A673 (cell line): Measurements from ENCODE around the gene CDH4.

ENCODE experiments used
- CTCF ChIP-seq: fragments of 300-800, 200-600 bp; sonication (generic); conservative IDR thresholded peaks from 2 replicates; pipeline ENCODE4 v1.5.1; 2017; ENCODE audit warnings: low read depth, mild to moderate bottlenecking, antibody characterized with exemption, low read length, moderate library complexity, mixed read lengths
- EZH2 ChIP-seq: fragments of 200-600 bp; sonication (generic); IDR thresholded peaks from 2 replicates; pipeline ENCODE4 v1.6.1; 2017; ENCODE audit warnings: borderline replicate concordance, low read depth, mild to moderate bottlenecking, mixed read lengths, antibody characterized with exemption, low read length; ENCODE audit not compliant: poor library complexity, severe bottlenecking

- TF ChIP-seq CTCF (no peak), EZH2 (no peak)
Measured at GRCh38 chr20:61898405-61898804, 646.3 kb downstream of the CDH4 start.
